Measurements from ENCODE around the gene ZNF90.
"Not testable (repeated sequence)": the region's sequence is repeated elsewhere in the genome, so short reads cannot be mapped to it uniquely, and the experiment has no call there.

Gene ZNF90

GRCh38 chr19:20107301-20107700, 29.5 kb downstream of the ZNF90 start:
- no peak for DNase-seq

DNA sequence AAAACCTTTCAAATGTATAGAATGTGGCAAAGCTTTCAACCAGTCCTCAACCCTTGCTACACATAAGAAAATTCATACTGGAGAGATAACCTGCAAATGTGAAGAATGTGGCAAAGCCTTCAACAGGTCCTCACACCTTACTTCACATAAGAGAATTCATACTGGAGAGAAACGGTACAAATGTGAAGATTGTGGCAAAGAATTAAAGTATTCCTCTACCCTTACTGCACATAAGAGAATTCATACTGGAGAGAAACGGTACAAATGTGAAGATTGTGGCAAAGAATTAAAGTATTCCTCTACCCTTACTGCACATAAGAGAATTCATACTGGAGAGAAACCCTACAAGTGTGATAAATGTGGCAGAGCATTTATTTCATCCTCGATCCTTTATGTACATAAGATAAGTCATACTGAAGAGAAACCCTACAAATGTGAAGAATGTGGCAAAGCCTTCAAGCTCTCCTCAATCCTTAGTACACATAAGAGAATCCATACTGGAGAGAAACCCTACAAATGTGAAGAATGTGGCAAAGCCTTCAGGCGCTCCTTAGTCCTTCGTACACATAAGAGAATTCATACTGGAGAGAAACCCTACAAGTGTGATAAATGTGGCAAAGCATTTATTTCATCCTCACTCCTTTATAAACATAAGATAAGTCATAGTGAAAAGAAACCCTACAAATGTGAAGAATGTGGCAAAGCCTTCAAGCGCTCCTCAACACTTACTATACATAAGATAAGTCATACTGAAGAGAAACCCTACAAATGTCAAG, 40.5 kb downstream of the ZNF90 start:
- not testable (repeated sequence) for DNase-seq

GRCh38 chr19:20124879-20125278, 47.1 kb downstream of the ZNF90 start:
- no peak for DNase-seq

- DNase-seq = not testable (repeated sequence)
Observed at GRCh38 chr19:20132933-20133332, 55.1 kb downstream of the ZNF90 start.

- DNase-seq = not testable (repeated sequence)
Observed at GRCh38 chr19:20137714-20138113, 59.9 kb downstream of the ZNF90 start.

GRCh38 chr19:20151617-20152145, 73.9 kb downstream of the ZNF90 start:
- DNase-seq = no peak

DNA sequence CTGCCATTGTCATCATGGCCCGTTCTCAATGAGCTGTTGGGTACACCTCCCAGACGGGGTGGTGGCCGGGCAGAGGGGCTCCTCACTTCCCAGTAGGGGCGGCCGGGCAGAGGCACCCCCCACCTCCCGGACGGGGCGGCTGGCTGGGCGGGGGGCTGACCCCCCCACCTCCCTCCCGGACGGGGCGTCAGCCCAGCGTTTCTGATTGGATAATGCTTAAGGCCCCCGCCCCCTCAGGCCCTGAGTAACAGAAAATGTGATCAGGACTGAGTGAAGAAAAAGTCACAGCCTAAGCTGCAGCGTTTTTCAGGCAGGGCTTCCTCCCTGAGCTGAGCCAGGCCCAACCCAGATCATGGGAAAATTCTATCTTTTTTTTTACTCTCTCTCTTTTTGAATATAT, 74.7 kb downstream of the ZNF90 start:
- DNase-seq = not testable (repeated sequence)

GRCh38 chr19:20153281-20153680, 75.5 kb downstream of the ZNF90 start:
- DNase-seq = no peak

DNA sequence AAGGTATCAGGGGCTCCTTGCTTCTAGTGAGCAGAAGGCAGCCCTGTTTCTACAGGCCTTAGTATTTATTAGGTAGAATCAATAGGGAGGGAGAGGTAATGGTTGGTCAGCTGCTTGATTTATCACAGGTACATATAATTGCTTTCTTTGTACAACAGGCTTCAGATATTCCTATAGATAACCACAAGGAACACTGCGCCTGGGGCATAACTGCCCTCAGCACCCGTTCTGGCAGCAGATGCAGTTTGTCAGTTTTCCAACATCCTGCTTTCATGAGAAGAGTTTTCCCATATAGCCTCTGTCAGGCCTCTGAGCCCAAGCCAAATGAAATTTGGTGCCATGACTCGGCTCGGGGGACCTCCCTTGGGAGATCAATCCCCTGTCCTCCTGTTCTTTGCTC, 76.8 kb downstream of the ZNF90 start:
- DNase-seq = no peak

DNA sequence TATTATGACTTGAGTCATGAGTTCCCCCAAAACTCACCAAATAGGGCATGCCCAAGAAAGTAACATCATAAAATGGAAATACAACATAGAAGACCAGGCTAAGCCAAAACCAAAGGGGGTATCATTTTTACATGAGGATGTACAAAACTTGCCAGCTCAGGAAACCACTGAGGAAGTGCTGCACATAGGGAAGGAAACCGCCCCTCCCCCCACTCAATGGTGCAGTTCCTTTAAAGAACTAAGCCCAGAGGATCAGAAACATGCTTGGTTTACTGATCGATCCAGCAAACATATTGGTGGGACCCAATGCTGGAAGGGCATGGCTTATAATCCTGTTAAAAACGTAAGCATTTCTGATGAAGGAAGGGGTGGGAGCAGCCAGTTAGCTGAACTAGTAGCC, 85.0 kb downstream of the ZNF90 start:
- DNase-seq = no peak

DNA sequence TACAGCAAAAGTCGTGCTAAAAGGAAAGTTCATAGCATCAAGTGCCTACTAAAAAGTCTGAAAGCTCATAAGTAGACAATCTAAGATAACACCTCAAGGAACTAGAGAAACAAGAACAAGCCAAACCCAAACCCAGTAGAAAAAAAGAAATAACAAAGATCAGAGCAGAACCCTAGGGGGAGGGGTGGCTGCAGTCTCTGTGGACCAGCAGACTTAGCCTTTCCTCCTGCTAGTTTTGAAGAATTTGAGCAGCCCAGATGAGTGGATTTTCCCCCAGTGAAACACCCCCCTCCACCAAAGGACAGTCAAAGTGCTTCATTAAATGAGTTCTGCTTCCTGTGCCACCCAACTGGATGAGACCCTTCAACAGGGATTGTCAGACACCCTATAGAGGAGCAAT, 86.7 kb downstream of the ZNF90 start:
- no peak for DNase-seq

DNA sequence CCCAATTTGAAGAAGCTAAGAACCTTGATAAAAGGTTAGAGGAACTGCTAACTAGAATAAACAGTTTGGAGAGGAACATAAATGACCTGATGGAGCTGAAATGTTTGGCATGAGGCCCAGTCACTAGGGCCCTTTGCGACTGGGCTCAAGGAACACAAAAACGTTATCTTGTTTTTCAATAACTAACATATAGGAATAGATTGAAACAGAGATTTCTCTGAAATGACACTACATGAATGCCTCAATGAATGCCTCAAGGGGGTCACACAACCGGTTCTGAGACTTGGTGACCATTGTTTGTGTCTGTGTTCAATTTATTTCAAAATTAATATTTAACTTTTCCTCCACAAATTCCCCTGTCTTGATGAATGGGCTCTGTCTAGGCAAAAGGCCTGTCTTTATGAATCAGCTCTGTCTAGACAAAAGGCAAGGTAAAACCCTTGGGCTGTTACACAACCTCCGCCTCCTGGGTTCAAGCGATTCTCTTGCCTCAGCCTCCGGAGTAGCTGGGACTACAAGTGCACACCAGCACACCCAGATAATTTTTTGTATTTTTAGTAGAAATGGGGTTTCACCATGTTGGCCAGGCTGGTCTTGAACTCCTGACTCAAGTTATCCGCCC, 88.3 kb downstream of the ZNF90 start:
- no peak for DNase-seq

GRCh38 chr19:20167020-20167644, 89.3 kb downstream of the ZNF90 start, which contains the start of gene ZNF486:
Gene ZNF486 (plus strand): TSS chr19:20167214. CDS start chr19:20167331, 117 bp downstream.
- DNase-seq = peak; percentile 29

DNA sequence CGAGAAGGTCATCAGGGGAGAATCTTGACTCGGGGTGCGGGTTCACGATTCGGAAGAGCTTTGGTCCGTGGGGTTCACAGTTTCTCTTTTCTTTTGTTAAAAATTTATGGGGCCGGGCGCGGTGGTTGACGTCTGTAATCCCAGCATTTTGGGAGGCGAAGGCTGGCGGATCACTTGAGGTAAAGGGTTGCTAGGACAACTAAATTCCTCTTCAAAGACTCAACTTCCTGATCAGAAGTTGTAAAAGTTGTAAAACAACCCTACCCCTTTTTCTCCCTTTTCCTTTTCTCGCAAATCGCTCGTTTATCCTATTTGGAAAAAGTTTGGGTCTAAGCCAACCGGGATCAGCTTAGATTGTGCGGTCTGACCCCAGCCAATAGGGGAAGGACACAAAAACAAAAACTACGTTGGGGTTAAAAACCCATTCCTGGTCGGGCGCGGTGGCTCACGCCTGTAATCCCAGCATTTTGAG, 89.9 kb downstream of the ZNF90 start:
- DNase-seq = no peak

Data from 8988T (cell line).